Stimulated activated CD4-positive, alpha-beta T cell treated with anti-CD3 and anti-CD28 coated beads, Interleukin-2, amount 100 ng/mL, for 24 hours (primary cell): Measurements from ENCODE around the gene ARHGAP28.
"Not testable (repeated sequence)": the region's sequence is repeated elsewhere in the genome, so short reads cannot be mapped to it uniquely, and the experiment has no call there.

Source experiments
- DNase-seq, 2 donors: peaks; one replicate each; pipeline ENCODE4 v3.0.0-alpha.2; 2020

The ARHGAP28 gene

GRCh38 chr18:6878556-6879297 is 149.2 kb downstream of the ARHGAP28 start:
- DNase-seq, result no peak

- DNase-seq, result no peak
Observed at GRCh38 chr18:6879508-6880195, 150.1 kb downstream of the ARHGAP28 start.

- no peak for DNase-seq
Observed at GRCh38 chr18:6881034-6881820, 151.7 kb downstream of the ARHGAP28 start.

GRCh38 chr18:6882401-6882800 is 152.9 kb downstream of the ARHGAP28 start:
- no peak for DNase-seq

GRCh38 chr18:6885006-6885481 is 155.5 kb downstream of the ARHGAP28 start:
- no peak for DNase-seq

- DNase-seq, result peak in 1 of 2 donors; percentile 4
Observed at GRCh38 chr18:6885992-6886796, 156.7 kb downstream of the ARHGAP28 start.

- no peak for DNase-seq
Observed at GRCh38 chr18:6886797-6887330, 157.3 kb downstream of the ARHGAP28 start.

GRCh38 chr18:6891788-6892187 is 162.3 kb downstream of the ARHGAP28 start:
- no peak for DNase-seq

- no peak for DNase-seq
Observed at GRCh38 chr18:6901286-6901926, 171.9 kb downstream of the ARHGAP28 start.

- no peak for DNase-seq
Observed at GRCh38 chr18:6917072-6917471, 187.6 kb downstream of the ARHGAP28 start.

GRCh38 chr18:6920099-6920955 is 190.8 kb downstream of the ARHGAP28 start:
- peak in 1 of 2 donors; percentile 33 for DNase-seq

- DNase-seq, result no peak
Observed at GRCh38 chr18:6921571-6921970, 192.1 kb downstream of the ARHGAP28 start.

- DNase-seq, result no peak
Observed at GRCh38 chr18:6923220-6923619, 193.7 kb downstream of the ARHGAP28 start.

GRCh38 chr18:6927153-6927552 is 197.6 kb downstream of the ARHGAP28 start:
- no peak for DNase-seq

- DNase-seq, result no peak
Observed at GRCh38 chr18:6928359-6928758, 198.8 kb downstream of the ARHGAP28 start.

GRCh38 chr18:6929370-6930102 is 200.0 kb downstream of the ARHGAP28 start:
- DNase-seq, result no peak

- DNase-seq, result no peak
Observed at GRCh38 chr18:6934859-6935258, 205.3 kb downstream of the ARHGAP28 start.

- DNase-seq, result no peak
Observed at GRCh38 chr18:6938003-6938402, 208.5 kb downstream of the ARHGAP28 start.

- DNase-seq, result not testable (repeated sequence)
Observed at GRCh38 chr18:6938403-6938802, 208.9 kb downstream of the ARHGAP28 start.

- no peak for DNase-seq
Observed at GRCh38 chr18:6939972-6940371, 210.5 kb downstream of the ARHGAP28 start.
